HFFc6 (cell line): ENCODE measurements around the gene IL11RA. TPM values are rescaled to one million over a fixed set of nuclear protein-coding genes. Genes with fewer than 3 reads are reported as not detected.
A peak's percentile ranks its signal among the peaks of the same experiment; 100 is the strongest.

ENCODE experiments used
- DNase-seq: peaks from one replicate; pipeline ENCODE4 v3.0.0-alpha.2; 2018
- H3K27ac Mint-ChIP-seq: 2 replicates; pipeline ENCODE4 v1.8.0; 2020; ENCODE audit warnings: mild to moderate bottlenecking, mixed read lengths
- H3K27me3 Mint-ChIP-seq: 2 replicates; pipeline ENCODE4 v1.8.0; 2021; ENCODE audit warnings: mild to moderate bottlenecking, moderate library complexity, mixed read lengths; ENCODE audit not compliant: insufficient read depth
- H3K36me3 Mint-ChIP-seq: 2 replicates; pipeline ENCODE4 v1.8.0; 2021; ENCODE audit warnings: low read depth, mixed read lengths
- H3K4me1 Mint-ChIP-seq: 2 replicates; pipeline ENCODE4 v1.8.0; 2020; ENCODE audit warnings: low read depth, mixed read lengths
- H3K4me3 Mint-ChIP-seq: 2 replicates; pipeline ENCODE4 v1.8.0; 2020; ENCODE audit warnings: mild to moderate bottlenecking, moderate library complexity, mixed read lengths
- H3K9me3 Mint-ChIP-seq: 2 replicates; pipeline ENCODE4 v1.8.0; 2020; ENCODE audit warnings: mild to moderate bottlenecking, mixed read lengths
- total RNA-seq, 6 experiments: library from RNA; stranded (reverse); fragmentation: NEBNext Ultra II Directional; extraction: Animal tissue kit (Norgen Biotek cat#: 25700); gene quantifications; 2 replicates in 1 of 6; 3 replicates in 5 of 6; pipeline ENCODE4 v1.2.3, GENCODE V29; 2021
- TF ChIP-seq, protein P1 (sequence below): fragments of 200-600 bp; sonication (generic); IDR thresholded peaks from 2 replicates; pipeline ENCODE4 v1.5.0; 2021; ENCODE audit warnings: antibody characterized with exemption, mild to moderate bottlenecking

Gene IL11RA
- total RNA-seq, 6 experiments from 2014 or later, result 20.9 to 26.3 (median 23.6) TPM

GRCh38 chr9:34610434-34611206, 41.4 kb upstream of the IL11RA start:
- TF ChIP-seq, protein P1, sequence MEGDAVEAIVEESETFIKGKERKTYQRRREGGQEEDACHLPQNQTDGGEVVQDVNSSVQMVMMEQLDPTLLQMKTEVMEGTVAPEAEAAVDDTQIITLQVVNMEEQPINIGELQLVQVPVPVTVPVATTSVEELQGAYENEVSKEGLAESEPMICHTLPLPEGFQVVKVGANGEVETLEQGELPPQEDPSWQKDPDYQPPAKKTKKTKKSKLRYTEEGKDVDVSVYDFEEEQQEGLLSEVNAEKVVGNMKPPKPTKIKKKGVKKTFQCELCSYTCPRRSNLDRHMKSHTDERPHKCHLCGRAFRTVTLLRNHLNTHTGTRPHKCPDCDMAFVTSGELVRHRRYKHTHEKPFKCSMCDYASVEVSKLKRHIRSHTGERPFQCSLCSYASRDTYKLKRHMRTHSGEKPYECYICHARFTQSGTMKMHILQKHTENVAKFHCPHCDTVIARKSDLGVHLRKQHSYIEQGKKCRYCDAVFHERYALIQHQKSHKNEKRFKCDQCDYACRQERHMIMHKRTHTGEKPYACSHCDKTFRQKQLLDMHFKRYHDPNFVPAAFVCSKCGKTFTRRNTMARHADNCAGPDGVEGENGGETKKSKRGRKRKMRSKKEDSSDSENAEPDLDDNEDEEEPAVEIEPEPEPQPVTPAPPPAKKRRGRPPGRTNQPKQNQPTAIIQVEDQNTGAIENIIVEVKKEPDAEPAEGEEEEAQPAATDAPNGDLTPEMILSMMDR, result no peak
- Mint-ChIP-seq H3K36me3 (no peaks in the 10 kb centered on the region), H3K27ac (no peak overlapping the region), H3K4me3 (peak overlapping the region; percentile 93), H3K27me3 (no peaks in the 10 kb centered on the region), H3K9me3 (no peaks in the 10 kb centered on the region), H3K4me1 (peaks cover 18% of the 10 kb centered on the region)
- DNase-seq, result no peak

DNA sequence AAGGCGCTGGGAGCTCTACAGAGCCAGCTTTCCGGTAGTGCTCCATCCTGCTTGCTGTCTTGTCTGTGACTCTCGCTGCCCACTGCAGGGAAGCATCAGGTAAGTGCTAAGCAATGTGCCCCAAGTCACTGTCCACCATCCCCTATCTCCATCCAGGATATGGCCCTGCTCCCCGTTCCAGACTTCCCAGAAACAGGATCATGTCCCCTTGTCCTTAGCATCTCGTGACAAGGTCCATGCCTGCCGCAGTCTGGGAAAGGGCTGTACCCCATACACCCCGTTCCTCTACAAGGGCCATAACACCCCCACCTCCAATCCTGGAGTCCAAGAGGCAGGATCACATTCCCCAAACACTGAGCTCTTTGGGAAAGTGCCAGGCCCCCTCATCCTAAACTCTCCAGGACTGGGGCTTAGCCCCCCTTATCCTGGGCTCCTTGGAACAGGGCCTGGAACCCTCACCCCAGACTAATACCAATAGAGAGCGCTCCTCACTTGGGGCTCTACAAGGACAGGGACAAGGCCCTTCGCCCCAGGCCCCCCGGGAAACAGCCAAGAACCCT, 40.7 kb upstream of the IL11RA start:
- TF ChIP-seq, protein P1, result no peak
- H3K36me3 Mint-ChIP-seq, result peaks cover 3% of the 10 kb centered on the region; the same call in 1 of the 2 replicates
- DNase-seq, result no peak
- peak overlapping the region; percentile 84 for H3K27ac Mint-ChIP-seq
- H3K9me3 Mint-ChIP-seq, result no peaks in the 10 kb centered on the region
- H3K4me3 Mint-ChIP-seq, result peak overlapping the region; percentile 93
- peaks cover 18% of the 10 kb centered on the region for H3K4me1 Mint-ChIP-seq
- H3K27me3 Mint-ChIP-seq, result no peaks in the 10 kb centered on the region

DNA sequence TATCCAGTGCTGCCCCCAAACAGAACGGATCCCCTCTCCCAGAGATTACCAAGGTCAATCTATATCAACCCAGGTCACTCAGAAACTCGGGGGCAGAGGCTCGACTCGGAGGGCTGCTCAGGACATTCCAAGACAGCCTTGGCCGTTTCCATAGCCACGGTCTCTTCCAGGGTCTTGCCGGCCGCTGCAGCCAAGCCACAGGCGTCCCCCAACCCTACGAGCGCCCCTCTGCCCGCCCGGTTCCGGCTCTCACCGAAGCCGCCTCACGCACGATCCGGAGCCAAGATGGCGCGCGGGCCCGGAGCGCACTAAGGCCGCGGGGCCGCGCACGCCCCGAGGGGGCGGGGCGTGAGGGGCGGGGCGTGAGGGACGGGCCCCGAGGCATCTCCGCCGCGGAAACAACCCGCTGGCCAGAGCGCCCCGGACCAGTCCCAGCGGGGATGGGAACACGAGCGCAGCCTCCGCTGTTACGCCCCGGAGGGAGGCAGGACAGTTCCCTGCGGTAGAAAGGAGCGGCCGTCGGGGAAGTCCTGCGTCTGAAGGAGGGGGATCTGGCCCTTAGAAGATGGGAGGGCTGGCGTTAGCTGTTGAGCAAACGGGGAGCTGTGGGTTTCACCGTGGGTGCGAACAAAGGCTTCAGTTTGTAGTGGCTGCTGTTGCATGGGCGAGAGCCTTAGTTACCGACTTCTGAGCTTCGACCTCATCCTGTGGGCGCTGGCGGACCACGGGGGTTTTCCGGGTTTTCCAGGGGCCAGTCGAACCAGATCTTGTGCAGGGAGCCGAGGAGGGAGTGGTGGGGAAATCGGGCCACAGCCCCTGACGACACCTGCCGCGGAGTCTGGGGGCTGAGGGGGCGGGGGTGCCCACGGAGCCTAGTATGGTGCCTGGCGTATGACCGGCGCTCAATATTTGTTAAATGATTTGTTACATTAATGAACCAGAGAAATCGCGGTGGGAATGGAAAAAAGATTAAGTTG, 39.9 kb upstream of the IL11RA start, which contains the start of gene RPP25L:
Gene RPP25L, minus strand, starts transcription at position 287 of the 977 bp plus-strand sequence. CDS start 801 bp downstream, outside the sequence.
- Mint-ChIP-seq H3K4me1 (peaks cover 18% of the 10 kb centered on the region), H3K9me3 (no peaks in the 10 kb centered on the region), H3K27ac (peak within 1 kb of the TSS; percentile 84), H3K4me3 (peak within 1 kb of the TSS; percentile 93), H3K36me3 (peaks cover 8% of the 10 kb centered on the region; the same call in 1 of the 2 replicates), H3K27me3 (no peaks in the 10 kb centered on the region)
- TF ChIP-seq, protein P1, result no peak
- DNase-seq, result peak; percentile 72

GRCh38 chr9:34612788-34613390, 39.1 kb upstream of the IL11RA start:
- no peaks in the 10 kb centered on the region for H3K27me3 Mint-ChIP-seq
- peak; percentile 71 for DNase-seq
- peak overlapping the region; percentile 84 for H3K27ac Mint-ChIP-seq
- TF ChIP-seq, protein P1, result peak; percentile 91
- H3K36me3 Mint-ChIP-seq, result peaks cover 13% of the 10 kb centered on the region; the same call in 1 of the 2 replicates
- H3K4me1 Mint-ChIP-seq, result peaks cover 18% of the 10 kb centered on the region
- no peaks in the 10 kb centered on the region for H3K9me3 Mint-ChIP-seq
- H3K4me3 Mint-ChIP-seq, result peak overlapping the region; percentile 93

DNA sequence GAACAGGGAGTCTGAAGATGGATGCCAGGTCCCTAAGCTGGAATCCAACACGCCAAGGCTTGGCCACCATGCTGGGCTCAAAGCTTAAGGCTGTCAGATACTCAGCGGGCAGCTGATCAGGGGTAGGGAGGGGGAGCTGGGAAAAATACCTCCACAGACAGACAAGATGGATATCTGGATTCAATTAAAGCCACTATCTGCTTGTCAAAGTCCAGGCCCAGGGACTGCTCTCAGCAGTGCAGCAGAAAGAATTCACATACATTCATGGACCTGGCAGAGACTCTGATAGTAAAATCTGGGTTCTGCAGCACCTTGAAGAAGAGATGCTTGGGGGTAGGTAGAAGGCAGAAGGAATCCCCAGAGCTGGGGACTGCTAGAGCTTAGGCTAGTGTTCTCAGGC, 36.9 kb upstream of the IL11RA start:
- Mint-ChIP-seq H3K9me3 (no peaks in the 10 kb centered on the region), H3K27ac (no peak overlapping the region), H3K27me3 (no peaks in the 10 kb centered on the region), H3K4me1 (peaks cover 32% of the 10 kb centered on the region), H3K4me3 (no peak overlapping the region), H3K36me3 (peaks cover 13% of the 10 kb centered on the region; the same call in 1 of the 2 replicates)
- TF ChIP-seq, protein P1, result no peak
- DNase-seq, result no peak
